Peyer's patch (tissue), 4 donors: ENCODE data around the gene TUB.

ENCODE experiments used
- POLR2A ChIP-seq, 2 donors: fragments of 450-650 bp; IDR thresholded peaks; one replicate each; pipeline ENCODE4 v1.5.1; 2017; ENCODE audit warnings: antibody characterized with exemption in 2 of 2, mild to moderate bottlenecking in 2 of 2, moderate library complexity in 2 of 2
- TF ChIP-seq, protein P1 (sequence below), 6 experiments: fragments of 450-650 bp in 4 of 6; fragments of 200-600 bp in 2 of 6; sonication (generic) in 1 of 6; IDR thresholded peaks; one replicate each; pipeline ENCODE4 v1.5.1; 2017 to 2019; ENCODE audit warnings: antibody characterized with exemption in 6 of 6, mild to moderate bottlenecking in 3 of 6, moderate library complexity in 1 of 6

- TF ChIP-seq, protein P1, sequence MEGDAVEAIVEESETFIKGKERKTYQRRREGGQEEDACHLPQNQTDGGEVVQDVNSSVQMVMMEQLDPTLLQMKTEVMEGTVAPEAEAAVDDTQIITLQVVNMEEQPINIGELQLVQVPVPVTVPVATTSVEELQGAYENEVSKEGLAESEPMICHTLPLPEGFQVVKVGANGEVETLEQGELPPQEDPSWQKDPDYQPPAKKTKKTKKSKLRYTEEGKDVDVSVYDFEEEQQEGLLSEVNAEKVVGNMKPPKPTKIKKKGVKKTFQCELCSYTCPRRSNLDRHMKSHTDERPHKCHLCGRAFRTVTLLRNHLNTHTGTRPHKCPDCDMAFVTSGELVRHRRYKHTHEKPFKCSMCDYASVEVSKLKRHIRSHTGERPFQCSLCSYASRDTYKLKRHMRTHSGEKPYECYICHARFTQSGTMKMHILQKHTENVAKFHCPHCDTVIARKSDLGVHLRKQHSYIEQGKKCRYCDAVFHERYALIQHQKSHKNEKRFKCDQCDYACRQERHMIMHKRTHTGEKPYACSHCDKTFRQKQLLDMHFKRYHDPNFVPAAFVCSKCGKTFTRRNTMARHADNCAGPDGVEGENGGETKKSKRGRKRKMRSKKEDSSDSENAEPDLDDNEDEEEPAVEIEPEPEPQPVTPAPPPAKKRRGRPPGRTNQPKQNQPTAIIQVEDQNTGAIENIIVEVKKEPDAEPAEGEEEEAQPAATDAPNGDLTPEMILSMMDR (IDR thresholded peaks at IDR 0.05) = no peak
- no peak for TF ChIP-seq POLR2A (IDR thresholded peaks at IDR 0.05)
Observed at GRCh38 chr11:8059030-8059429, 22.0 kb upstream of the TUB start.
